ENCODE results near the gene ELAVL4. TPM values are rescaled to one million over a fixed set of nuclear protein-coding genes. Genes with fewer than 3 reads are reported as not detected.

ELAVL4 gene
- total RNA-seq, 1 donor from 2014 or later: 137 TPM

- DNase-seq (ENCODE audit: low spot score in 2 of 2): no peak
- FAIRE-seq: no peak
These were observed 127.9 kb downstream of the ELAVL4 start for GRCh38 chr1:50236656-50237055.

GRCh38 chr1:50237056-50237455 is 128.3 kb downstream of the ELAVL4 start:
- no peak for DNase-seq (ENCODE audit: low spot score in 2 of 2)
- no peak for FAIRE-seq

GRCh38 chr1:50243939-50244338 is 135.2 kb downstream of the ELAVL4 start:
- DNase-seq (ENCODE audit: low spot score in 2 of 2): no peak
- FAIRE-seq: no peak

GRCh38 chr1:50246869-50247268 is 138.1 kb downstream of the ELAVL4 start:
- FAIRE-seq: no peak
- no peak for DNase-seq (ENCODE audit: low spot score in 2 of 2)

- DNase-seq (ENCODE audit: low spot score in 2 of 2) (peak in 1 of 2 donors; percentile 40), FAIRE-seq (no peak)
These were observed 143.0 kb downstream of the ELAVL4 start for GRCh38 chr1:50251702-50252101.

- FAIRE-seq: no peak
- no peak for DNase-seq (ENCODE audit: low spot score in 2 of 2)
These were observed 143.5 kb downstream of the ELAVL4 start for GRCh38 chr1:50252196-50252595.

Other genes starting within 250 kb of the ELAVL4 start
- 3.3 TPM for gene AGBL4, start 85.0 kb upstream of the ELAVL4 start, total RNA-seq

Data from frontal cortex (tissue), 4 donors.